Epithelial cell of proximal tubule (primary cell): ENCODE data around the gene RBKS. TPM values are rescaled to one million over a fixed set of nuclear protein-coding genes. Genes with fewer than 3 reads are reported as not detected.

Source experiments
- DNase-seq: peaks from one replicate; pipeline ENCODE4 v3.0.0-alpha.2; 2011; ENCODE audit warnings: low read depth
- H3K4me3 ChIP-seq: 2 replicates; pipeline ENCODE4 v1.5.1; 2011; ENCODE audit warnings: low read depth, mild to moderate bottlenecking, low read length
- CTCF ChIP-seq: conservative IDR thresholded peaks from 2 replicates; pipeline ENCODE4 v1.5.1; 2012; ENCODE audit warnings: low read depth, mild to moderate bottlenecking, low read length
- total RNA-seq: library from RNA; depleted of rRNA; stranded (reverse); fragments of >200 nt; gene quantifications from 2 replicates; pipeline ENCODE4 v1.2.3, GENCODE V29; 2015

The RBKS gene
- total RNA-seq, 1 donor from 2014 or later, result 2.7 TPM

GRCh38 chr2:27838502-27838901 lies 51.7 kb downstream of the RBKS start:
- DNase-seq, result no peak
- TF ChIP-seq CTCF, result no peak
- no peak overlapping the region for H3K4me3 ChIP-seq

- TF ChIP-seq CTCF, result no peak
- H3K4me3 ChIP-seq, result no peak overlapping the region
- no peak for DNase-seq
Measured at GRCh38 chr2:27833931-27834330, 56.3 kb downstream of the RBKS start.

GRCh38 chr2:27832396-27832795 lies 57.8 kb downstream of the RBKS start:
- peak; percentile 87 for DNase-seq
- H3K4me3 ChIP-seq, result no peak overlapping the region
- TF ChIP-seq CTCF, result no peak

- DNase-seq, result no peak
- no peak overlapping the region for H3K4me3 ChIP-seq
- TF ChIP-seq CTCF, result no peak
Measured at GRCh38 chr2:27831279-27832050, 58.7 kb downstream of the RBKS start.

- DNase-seq, result no peak
- TF ChIP-seq CTCF, result no peak
- no peak overlapping the region for H3K4me3 ChIP-seq
Measured at GRCh38 chr2:27830656-27831055, 59.5 kb downstream of the RBKS start.

GRCh38 chr2:27829791-27830190 lies 60.4 kb downstream of the RBKS start:
- DNase-seq, result no peak
- no peak for TF ChIP-seq CTCF
- no peak overlapping the region for H3K4me3 ChIP-seq

- TF ChIP-seq CTCF, result no peak
Measured at GRCh38 chr2:27828305-27828704, 61.9 kb downstream of the RBKS start.

More at GRCh38 chr2:27828305-27828704, 61.9 kb downstream of the RBKS start:
- no peak for DNase-seq
- no peak overlapping the region for H3K4me3 ChIP-seq
